DMS114 treated with DMSO at 0.1 percent for 48 hours (cell line): ENCODE measurements around the gene PEX26.
"Not testable (repeated sequence)": the region's sequence is repeated elsewhere in the genome, so short reads cannot be mapped to it uniquely, and the experiment has no call there.

Experiments
- DNase-seq: peaks from one replicate; lab custom pipeline; 2025; ENCODE audit not compliant: unreplicated experiment; lab: John Stamatoyannopoulos, UW

The PEX26 gene

DNA sequence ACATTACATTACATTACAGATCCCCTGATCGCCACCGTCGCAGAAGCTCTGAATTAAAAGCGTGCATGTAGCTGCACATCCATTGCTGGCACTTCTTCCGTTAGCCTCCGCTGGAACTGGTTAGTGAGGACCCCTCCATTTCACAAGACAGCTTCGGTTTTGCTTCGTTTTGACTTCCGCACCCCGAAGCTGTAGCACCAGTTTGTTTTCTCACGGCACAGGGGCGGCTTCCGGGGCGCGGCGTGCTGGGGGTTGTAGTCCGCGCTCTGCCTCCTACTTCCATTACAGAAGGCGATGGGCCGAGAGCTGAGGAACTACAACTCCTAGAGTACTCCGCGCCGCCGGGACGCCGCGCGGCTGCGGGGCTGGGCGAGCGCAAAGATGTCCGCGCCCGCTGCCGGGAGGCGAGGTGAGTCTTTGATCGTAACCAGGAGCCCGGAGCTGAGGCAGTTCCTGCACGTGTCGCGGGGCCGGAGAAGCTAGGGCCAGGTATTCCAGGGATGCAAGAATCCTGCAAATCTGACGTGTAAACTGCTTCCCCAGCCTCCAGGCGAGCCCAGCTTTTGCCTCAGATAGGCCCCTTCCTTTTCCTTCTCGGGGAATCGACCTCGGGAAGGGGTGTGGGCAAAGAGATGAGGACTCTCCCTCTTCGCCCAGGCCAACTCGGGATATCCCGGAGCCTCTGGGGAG is at the start of gene PEX26:
Gene PEX26, plus strand, starts transcription at position 352 of the 690 bp plus-strand sequence. CDS start 387 bp downstream, outside the sequence.
- DNase-seq: peak; percentile 86

GRCh38 chr22:18028817-18029527 is 48.8 kb upstream of the PEX26 start:
- no peak for DNase-seq

DNA sequence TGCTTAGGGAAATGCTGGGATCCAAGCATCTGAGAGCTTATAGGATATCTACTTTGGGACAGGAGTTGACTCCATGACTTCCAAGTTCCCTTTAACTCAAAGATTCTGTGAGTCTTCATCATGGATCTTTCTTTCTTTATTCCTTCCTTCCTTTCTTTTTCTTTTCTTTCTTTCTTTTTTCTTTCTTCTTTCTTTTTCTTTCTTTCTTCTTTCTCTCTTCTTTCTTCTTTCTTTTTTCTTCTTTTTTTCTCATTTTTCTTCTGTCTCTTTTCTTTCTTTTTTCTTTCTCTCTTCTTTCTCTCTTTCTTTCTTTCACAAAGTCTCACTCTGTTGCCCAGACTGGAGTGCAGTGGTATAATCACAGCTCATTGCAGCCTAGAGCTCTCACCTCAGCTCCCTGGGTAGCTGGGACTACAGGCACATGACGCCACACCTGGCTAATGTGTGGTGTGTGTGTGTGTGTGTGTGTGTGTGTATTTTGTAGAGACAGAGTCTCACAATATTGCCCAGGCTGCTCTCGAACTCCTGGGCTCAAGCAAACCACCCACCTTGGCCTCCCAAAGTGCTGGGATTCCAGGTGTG is 48.0 kb upstream of the PEX26 start:
- no peak for DNase-seq

- no peak for DNase-seq
Observed at GRCh38 chr22:18031695-18032454, 45.9 kb upstream of the PEX26 start.

DNA sequence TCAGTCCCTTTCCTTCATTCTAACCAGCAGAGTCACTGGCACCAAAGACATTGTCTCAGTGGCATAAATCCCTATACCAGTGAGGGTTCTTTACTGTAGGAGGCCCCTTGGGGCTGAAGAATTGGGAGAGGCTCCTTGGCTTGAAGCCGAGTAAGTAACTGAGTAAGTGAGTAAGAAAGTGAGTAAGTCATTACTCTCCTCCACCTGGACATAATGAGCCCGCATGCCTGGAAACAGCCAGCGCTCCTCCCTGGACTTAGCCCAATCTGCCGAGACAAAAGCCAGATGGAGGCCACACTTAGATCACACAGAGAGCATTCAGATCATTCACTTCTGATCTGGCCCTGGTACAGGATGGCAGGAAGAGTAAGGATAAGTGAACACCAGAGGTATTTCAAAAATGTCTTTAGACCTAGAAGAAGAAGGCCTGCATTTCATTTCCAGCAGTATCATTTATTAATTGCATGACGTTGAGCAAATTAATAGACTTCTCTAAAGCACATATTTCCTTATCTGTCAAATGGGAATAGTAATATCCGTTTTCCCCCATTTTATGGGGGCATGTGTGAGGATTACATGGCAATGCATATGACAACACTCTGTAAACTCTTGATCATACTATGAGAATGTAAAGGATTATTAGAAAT is 45.2 kb upstream of the PEX26 start:
- DNase-seq: no peak

GRCh38 chr22:18033204-18033998 is 44.4 kb upstream of the PEX26 start:
- no peak for DNase-seq

DNA sequence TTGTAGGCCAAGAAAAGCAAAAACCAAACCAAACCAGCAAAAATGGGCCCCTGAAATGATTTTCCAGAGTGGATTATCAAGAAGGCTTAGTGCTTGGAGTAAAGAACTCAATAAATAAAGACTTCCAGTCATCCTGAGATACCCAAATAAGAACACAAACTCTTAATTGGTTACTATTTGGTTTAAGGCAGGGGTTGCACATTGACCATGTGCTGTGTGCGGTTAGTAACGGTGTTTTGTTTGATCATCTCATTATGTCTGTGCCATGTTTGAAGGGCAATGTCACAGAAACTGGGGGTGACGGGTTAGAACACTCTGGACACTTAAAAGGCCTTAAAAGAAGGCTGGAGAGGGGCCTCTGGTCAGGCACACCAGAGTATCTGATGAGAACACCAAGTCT is 43.7 kb upstream of the PEX26 start:
- DNase-seq: no peak

DNA sequence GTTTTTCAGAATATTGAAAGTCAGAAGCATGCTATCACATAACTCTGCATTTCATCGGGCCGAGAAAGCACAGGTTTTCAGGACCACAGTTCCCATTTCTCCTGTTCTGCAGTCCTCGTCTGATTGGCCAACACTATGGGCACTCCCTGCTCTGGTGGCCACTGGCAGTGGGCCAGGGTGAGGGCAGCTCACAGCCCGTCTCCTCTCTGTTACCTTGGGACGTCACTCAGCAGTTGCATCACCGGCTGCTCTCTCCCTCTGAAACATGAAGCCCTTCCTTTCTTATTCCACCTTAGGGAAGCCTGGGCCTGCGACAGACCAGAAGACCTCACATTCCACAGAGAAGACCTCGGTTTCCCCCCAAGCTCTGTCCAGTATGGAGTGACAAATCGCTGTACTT is 42.0 kb upstream of the PEX26 start:
- DNase-seq: no peak

DNA sequence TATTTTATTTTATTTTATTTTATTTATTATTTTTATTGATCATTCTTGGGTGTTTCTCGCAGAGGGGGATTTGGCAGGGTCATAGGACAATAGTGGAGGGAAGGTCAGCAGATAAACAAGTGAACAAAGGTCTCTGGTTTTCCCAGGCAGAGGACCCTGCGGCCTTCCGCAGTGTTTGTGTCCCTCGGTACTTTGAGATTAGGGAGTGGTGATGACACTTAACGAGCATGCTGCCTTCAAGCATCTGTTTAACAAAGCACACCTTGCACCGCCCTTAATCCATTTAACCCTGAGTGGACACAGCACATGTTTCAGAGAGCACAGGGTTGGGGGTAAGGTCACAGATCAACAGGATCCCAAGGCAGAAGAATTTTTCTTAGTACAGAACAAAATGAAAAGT is 36.9 kb upstream of the PEX26 start:
- DNase-seq: not testable (repeated sequence)

DNA sequence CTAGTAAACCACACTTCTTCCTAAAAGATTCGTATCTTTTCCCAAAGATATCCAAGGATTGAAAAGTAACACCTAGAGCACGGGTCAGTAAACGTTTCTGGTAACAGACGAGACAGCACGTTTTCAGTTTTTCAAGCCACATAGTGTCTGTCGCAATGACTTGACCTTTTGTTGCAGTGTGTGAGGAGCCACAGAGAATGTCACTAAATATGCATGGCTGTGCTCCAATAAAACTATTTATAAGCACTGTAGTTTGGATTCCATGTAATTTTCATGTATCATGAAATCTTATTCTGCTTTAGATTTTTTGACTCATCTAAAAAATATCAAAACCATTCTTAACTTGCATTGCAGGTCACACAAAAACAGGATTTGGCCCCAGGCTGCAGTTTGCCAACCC is 35.1 kb upstream of the PEX26 start:
- DNase-seq: no peak

DNA sequence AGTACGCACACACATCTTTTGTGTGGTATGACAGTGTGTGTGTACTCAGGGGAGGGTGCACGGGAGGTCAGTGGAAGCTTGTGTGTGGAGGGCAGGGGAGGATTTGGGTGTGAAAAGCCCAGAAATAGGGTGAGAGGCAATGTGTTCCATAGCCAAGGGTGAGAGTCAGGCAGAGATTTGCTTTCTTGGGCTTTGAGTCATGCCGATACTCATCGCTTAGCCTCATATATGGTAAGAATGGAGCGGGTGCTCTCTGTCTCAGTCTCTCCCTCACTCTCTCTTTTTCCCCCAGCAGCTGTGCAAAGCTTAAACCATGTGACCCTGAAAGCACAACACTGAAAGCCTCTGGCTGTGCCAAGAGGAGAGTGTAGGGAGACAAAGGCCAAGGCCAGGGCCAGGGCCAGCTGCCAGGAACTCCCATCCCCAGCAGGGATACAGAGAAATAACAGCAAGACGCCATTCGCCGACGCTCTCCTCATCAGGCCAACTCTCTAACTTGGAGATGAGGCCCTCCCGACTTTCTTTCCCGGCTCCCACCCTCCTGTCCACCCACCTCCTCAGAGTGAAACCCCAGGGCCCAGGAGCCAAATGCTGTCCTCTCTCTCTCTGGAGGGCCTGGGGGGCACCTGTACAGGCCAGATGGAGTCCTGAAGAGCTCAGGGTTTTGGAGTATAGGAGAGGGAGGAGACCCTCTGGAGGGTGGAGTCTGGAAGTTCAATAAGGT is 33.1 kb upstream of the PEX26 start:
- no peak for DNase-seq

DNA sequence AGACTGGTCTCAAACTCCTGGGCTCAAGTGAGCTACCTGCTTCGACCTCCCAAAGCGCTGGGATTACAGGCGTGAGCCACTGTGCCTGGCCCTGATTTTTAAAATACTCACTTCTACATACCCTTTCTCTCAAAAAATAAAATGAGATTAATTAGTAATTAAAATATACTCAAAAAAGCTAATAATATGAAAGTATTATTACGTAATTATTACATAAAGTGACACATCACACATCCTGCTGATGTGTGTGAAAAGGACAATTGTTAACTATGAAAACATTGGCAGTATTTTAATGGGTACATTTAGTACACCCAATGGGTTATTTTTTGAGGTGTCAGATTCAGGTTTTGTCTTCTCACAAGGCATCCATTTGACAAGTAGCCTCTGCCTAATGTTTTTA is 32.0 kb upstream of the PEX26 start:
- no peak for DNase-seq

DNA sequence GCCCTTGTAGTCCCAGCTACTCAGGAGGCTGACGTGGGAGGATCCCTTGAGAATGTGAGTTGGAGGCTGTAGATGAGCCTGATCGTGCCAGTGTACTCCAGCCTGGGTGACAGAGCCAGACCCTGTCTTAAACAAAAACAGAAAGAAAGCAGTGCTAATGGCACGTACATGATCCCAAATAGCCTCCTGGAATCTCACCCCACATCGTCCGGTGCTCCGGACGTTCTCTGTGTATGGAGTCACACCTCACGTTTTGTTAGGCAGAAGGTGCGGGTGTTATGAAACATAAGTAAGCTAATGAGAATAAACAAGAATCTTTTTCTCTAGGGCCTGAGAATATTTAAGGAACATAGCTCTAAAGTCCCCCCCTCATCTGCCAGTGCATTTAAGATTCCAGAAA is 29.7 kb upstream of the PEX26 start:
- DNase-seq: no peak

GRCh38 chr22:18048441-18048898 is 29.3 kb upstream of the PEX26 start:
- peak; percentile 5 for DNase-seq

DNA sequence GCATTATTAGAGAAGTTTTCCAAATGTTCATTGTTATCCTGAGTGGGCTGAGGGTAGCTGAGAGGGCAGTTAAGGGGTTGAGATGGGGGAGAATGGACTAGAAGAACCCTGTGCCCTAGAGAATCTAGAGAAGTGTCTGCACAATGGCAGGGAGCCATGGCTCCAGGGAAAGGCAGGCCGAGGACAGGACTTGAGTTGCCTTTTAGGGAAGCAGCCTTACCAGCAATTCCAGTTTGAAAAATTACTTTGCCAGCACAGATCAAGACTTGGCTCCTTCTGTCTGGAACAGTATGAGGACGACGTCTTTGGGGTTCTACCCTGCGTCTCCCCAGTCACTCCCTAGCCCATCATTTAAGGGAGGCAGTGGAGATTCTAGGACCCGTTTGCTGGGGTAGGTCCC is 27.7 kb upstream of the PEX26 start:
- no peak for DNase-seq

DNA sequence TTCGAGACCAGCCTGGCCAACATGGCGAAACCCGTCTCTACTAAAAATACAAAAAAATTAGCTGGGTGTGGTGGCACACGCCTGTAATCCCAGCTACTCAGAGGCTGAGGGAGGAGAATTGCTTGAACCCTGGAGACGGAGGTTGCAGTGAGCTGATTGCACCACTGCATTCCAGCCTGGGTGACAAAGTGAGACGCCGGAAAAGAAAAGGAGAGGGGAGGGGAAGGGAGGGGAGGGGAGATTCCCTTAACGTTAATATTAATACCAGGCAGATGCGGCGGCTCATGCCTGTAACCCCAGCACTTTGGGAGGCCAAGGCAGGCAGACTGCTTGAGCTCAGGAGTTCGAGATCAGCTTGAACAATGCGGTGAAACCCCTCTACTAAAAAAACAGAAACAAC is 26.7 kb upstream of the PEX26 start:
- not testable (repeated sequence) for DNase-seq

- DNase-seq: not testable (repeated sequence)
Observed at GRCh38 chr22:18053216-18053946, 24.4 kb upstream of the PEX26 start.

GRCh38 chr22:18055619-18056160 is 22.1 kb upstream of the PEX26 start:
- DNase-seq: no peak
